Tongue (tissue), 1 donor: ENCODE data around the gene NIP7. TPM values are rescaled to one million over a fixed set of nuclear protein-coding genes. Genes with fewer than 3 reads are reported as not detected.

ENCODE experiments used
- total RNA-seq: library from RNA; depleted of rRNA; stranded (reverse); fragments of >200 nt; gene quantifications from one replicate; pipeline ENCODE4 v1.2.3, GENCODE V29; 2014

The NIP7 gene
- total RNA-seq, 1 donor from 2014 or later: 14.7 TPM

Other genes starting within 250 kb of the NIP7 start
- gene HAS3, start 234.1 kb upstream of the NIP7 start, total RNA-seq: 2.3 TPM
- 82.4 TPM for gene CHTF8, start 207.2 kb upstream of the NIP7 start, total RNA-seq
- 15.1 TPM for gene UTP4, start 207.1 kb upstream of the NIP7 start, total RNA-seq
- gene SNTB2, start 152.6 kb upstream of the NIP7 start, total RNA-seq: 63.9 TPM
- gene VPS4A, start 28.4 kb upstream of the NIP7 start, total RNA-seq: 25.2 TPM
- 12.0 TPM for gene PDF, start 9.2 kb upstream of the NIP7 start, total RNA-seq
- gene COG8, start 208 bp upstream of the NIP7 start, total RNA-seq: 41.7 TPM
- not detected for gene TMED6, start 12.0 kb downstream of the NIP7 start, total RNA-seq
- gene TERF2, start 46.2 kb downstream of the NIP7 start, total RNA-seq: 18.7 TPM
- 47.9 TPM for gene CYB5B, start 84.8 kb downstream of the NIP7 start, total RNA-seq
- gene NFAT5, start 226.2 kb downstream of the NIP7 start, total RNA-seq: 45.6 TPM